Heart left ventricle (tissue), 13 donors: ENCODE data around the gene CDH6.

ENCODE experiments used
- CTCF ChIP-seq, 12 donors: fragments of 200-600 bp; sonication (generic) in 4 of 12; IDR thresholded peaks; one replicate each; pipeline versions ENCODE4 v1.5.0 to v1.8.0; 2018 to 2022; ENCODE audit warnings: antibody characterized with exemption in 12 of 12, mild to moderate bottlenecking in 5 of 12
- POLR2A ChIP-seq, 2 donors: fragments of 450-650 bp; IDR thresholded peaks; one replicate each; pipeline ENCODE4 v1.6.1; 2017; ENCODE audit warnings: antibody characterized with exemption in 2 of 2, mild to moderate bottlenecking in 2 of 2, moderate library complexity in 2 of 2
- donor health status: ischemic (EF 13 %, LVEDD 7.1; RV severe dilation, severe dysfunction).
- donor health status: DM: no; HTN: yes; CAD: no.
- donor health status: DM: no; HTN: no; CAD: no.
- donor health status: ischemic (EF 25% LVEDD 6.9; RV normal size, moderate dysfunction).
- donor health status: ischemic (EF 25% LVEDD 5.7; RV mildly dilated, moderate dysfunction).
- donor health status: ischemic (EF 35%, LVEDD 5.7; RV mildly dilated, moderate dysfunction).
- donor health status: nonischemic (EF 11% LVEDD 7.7; RV severe dilation, severe dysfunction).
- donor health status: DM: yes; HTN: yes; CAD: no.
- donor health status: PGD.
- donor health status: ischemic (EF 29% LVEDD 5.4; RV normal size, mild dysfunction).
- donor health status: nonischemic (EF 23%, LVEDD 6.1; RV moderate dilation, normal function).

- TF ChIP-seq POLR2A (IDR thresholded peaks at IDR 0.05): no peak
- TF ChIP-seq CTCF (IDR thresholded peaks at IDR 0.05): no peak
These were observed 183.9 kb downstream of the CDH6 start for GRCh38 chr5:31377274-31377946.
